HL-60 (cell line): ENCODE measurements around the gene PRSS22.

Experiments used
- CTCF ChIP-seq: IDR thresholded peaks from one replicate; pipeline ENCODE4 v1.5.1; 2011; ENCODE audit warnings: low read length, control low read depth, inconsistent platforms; ENCODE audit not compliant: insufficient read depth
- GABPA ChIP-seq: IDR thresholded peaks from 2 replicates; pipeline ENCODE4 v1.6.1; 2012; ENCODE audit warnings: low read depth
- POLR2AphosphoS5 ChIP-seq: IDR thresholded peaks from 2 replicates; pipeline ENCODE4 v1.6.1; 2012; ENCODE audit warnings: low read depth

- TF ChIP-seq POLR2AphosphoS5: peak; percentile 98
- no peak for TF ChIP-seq CTCF
- TF ChIP-seq GABPA: no peak
These were observed 47.4 kb upstream of the PRSS22 start for GRCh38 chr16:2905241-2905987.
